Measurements from ENCODE around the gene TMEM238L.

TMEM238L gene

DNA sequence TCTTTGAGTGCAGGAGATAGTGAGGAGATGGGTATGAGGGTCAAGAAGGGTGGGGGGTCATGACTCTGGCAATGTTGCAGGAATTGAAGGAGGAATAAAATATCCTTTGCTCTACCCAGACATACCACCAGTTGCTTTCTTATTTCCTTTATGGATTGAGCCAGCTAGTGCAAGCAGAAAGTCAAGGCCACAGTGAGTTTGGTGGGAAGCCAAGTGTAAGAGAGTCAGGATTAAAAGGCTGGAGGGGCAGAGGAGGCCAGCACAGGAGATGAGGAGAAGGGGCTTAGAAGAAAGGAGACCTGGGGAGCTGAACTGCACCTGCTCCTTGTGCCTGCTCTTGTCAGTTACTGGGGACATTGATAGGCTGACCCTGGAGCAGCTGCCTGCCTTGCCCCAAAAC lies 17.9 kb upstream of the TMEM238L start:
- TF ChIP-seq, protein P1, sequence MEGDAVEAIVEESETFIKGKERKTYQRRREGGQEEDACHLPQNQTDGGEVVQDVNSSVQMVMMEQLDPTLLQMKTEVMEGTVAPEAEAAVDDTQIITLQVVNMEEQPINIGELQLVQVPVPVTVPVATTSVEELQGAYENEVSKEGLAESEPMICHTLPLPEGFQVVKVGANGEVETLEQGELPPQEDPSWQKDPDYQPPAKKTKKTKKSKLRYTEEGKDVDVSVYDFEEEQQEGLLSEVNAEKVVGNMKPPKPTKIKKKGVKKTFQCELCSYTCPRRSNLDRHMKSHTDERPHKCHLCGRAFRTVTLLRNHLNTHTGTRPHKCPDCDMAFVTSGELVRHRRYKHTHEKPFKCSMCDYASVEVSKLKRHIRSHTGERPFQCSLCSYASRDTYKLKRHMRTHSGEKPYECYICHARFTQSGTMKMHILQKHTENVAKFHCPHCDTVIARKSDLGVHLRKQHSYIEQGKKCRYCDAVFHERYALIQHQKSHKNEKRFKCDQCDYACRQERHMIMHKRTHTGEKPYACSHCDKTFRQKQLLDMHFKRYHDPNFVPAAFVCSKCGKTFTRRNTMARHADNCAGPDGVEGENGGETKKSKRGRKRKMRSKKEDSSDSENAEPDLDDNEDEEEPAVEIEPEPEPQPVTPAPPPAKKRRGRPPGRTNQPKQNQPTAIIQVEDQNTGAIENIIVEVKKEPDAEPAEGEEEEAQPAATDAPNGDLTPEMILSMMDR (conservative IDR thresholded peaks at IDR 0.05; ENCODE audit: low read depth): no peak
- POLR2A ChIA-PET (ENCODE audit: low non-redundant PET): no interaction called here
- no peak for DNase-seq (ENCODE audit: low spot score)
- no peak overlapping the region for H3K27ac ChIP-seq
- CTCF ChIA-PET: no interaction called here

DNA sequence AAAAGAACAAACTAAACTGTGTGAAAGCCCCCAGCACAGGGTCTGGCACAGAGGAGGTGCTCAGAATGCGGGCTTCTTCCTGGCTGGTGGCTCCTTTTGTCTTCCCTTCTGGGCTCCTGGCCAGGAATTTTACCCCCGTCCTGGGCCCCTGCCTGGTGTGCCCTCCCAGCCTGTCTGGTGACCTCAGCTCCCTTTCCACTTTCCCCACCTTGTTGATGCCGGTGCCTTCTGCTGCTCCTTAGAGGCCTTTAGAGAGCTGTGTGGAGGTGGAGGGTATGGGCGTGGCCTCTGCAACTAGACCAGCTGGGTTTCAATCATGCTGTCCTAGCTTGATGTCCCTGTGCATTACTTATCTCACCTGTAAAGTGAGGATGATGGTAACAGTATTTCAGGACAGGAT lies 17.2 kb upstream of the TMEM238L start:
- TF ChIP-seq, protein P1 (conservative IDR thresholded peaks at IDR 0.05; ENCODE audit: low read depth): no peak
- CTCF ChIA-PET: interaction anchor here (0.6 kb wide), 1 partner anchor 204 kb away, joined by 3 read pairs; no protein-coding TSS in a partner anchor
- no peak for DNase-seq (ENCODE audit: low spot score)
- H3K27ac ChIP-seq: no peak overlapping the region
- POLR2A ChIA-PET (ENCODE audit: low non-redundant PET): no interaction called here

DNA sequence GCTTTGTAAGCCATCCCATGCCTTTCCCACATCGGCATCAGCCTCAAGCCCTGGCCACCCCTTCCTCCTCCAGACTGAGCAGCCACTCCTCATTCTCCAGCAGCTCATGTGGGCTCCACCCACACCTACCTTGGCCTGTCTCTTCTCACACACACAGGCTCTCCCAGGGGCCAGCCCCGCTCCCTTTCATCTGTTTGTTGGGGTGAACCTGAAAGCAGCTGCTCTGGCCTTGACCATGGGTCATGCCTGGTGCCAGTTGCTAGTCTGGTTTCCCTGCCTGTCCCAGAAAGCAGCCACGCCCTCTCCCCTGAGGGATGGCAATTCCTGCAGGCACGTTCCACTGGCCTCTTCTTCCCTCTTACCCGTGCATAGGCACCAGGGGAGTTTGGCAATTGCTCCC lies 11.4 kb upstream of the TMEM238L start:
- ChIA-PET POLR2A (ENCODE audit: low non-redundant PET) (no interaction called here), CTCF (interaction anchor here (0.6 kb wide), 1 partner anchor 29 kb away, joined by 3 read pairs; no protein-coding TSS in a partner anchor)
- no peak for DNase-seq (ENCODE audit: low spot score)
- H3K27ac ChIP-seq: no peak overlapping the region
- TF ChIP-seq, protein P1 (conservative IDR thresholded peaks at IDR 0.05; ENCODE audit: low read depth): no peak

DNA sequence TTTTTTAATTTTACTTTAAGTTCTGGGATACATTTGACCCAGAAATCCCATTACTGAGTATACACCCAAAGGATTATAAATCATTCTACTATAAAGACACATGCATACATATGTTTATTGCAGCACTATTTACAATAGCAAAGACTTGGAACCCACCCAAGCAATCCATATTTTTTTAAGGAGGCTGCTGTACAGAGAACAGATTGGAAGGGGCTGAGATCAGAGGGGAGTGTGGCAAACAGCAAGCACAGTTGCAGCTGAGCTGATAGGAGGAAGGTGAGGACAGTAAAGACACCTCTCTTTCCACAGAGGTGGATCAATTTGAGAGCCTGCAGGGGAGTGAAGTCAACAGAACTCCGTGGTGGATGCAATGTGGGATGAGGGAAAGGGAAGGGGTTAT lies 10.2 kb upstream of the TMEM238L start:
- TF ChIP-seq, protein P1 (conservative IDR thresholded peaks at IDR 0.05; ENCODE audit: low read depth): no peak
- ChIA-PET POLR2A (ENCODE audit: low non-redundant PET) (no interaction called here), CTCF (no interaction called here)
- H3K27ac ChIP-seq: no peak overlapping the region
- no peak for DNase-seq (ENCODE audit: low spot score)

DNA sequence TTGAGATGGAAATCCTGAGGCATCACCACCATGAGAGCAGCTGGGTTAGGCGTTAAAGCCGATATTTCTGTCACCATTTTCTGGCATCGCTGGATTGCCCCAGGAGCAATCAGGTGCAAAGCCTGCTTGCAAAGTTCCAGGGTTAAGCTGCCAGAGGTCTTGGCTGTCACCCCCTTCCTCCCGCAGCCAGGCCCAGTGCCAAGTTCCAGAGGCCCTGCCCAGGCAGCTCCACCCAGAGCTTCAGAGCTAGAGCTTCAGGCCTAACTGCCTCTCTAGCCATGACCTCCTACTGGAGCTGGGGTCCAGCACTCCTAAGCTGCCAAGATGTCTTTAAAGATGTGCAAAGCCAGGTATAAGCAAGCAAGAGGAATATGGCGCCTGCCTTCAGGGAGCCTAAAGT lies 8.8 kb upstream of the TMEM238L start:
- ChIA-PET POLR2A (ENCODE audit: low non-redundant PET) (no interaction called here), CTCF (no interaction called here)
- H3K27ac ChIP-seq: no peak overlapping the region
- no peak for DNase-seq (ENCODE audit: low spot score)
- TF ChIP-seq, protein P1 (conservative IDR thresholded peaks at IDR 0.05; ENCODE audit: low read depth): no peak

DNA sequence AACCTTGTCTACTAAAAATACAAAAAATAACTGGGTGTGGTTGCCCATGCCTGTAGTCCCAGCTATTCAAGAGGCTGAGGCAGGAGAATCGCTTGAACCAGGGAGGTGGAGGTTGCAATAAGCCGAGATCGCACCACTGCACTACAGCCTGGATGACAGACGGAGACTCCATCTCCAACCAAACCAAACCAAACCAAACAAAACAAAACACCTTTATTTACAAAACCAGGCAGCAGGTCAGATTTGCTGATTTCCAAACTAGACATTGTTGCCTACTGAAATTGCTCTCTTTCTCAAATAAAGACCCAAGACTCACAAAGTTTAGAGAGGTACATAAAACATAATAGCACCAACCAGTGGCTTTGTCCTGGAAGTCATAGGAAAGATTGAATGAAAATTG lies 5.7 kb upstream of the TMEM238L start:
- POLR2A ChIA-PET (ENCODE audit: low non-redundant PET): no interaction called here
- DNase-seq (ENCODE audit: low spot score): no peak
- TF ChIP-seq, protein P1 (conservative IDR thresholded peaks at IDR 0.05; ENCODE audit: low read depth): no peak
- CTCF ChIA-PET: no interaction called here
- no peak overlapping the region for H3K27ac ChIP-seq

DNA sequence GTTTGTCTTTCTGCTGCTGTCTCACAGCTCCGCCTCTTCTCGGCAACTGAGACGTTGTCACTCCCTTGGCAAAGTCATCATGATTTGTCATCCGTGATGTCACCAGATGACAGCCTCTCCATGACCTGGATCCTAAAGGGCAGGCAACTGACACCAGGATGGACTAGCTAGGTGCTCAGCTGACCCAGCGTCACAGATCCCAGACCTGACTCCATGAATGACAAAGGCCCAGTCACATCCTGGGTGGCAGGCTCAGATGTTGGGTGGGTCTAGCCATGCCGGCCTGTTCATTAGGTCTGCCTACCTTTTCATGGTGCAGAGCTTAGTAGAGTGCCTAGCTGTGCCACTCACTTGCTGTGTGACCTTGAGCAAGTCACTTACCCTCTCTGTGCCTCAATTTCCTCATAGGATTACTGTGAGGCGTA lies 3.8 kb upstream of the TMEM238L start:
- no peak overlapping the region for H3K27ac ChIP-seq
- ChIA-PET CTCF (no interaction called here), POLR2A (ENCODE audit: low non-redundant PET) (no interaction called here)
- no peak for DNase-seq (ENCODE audit: low spot score)
- TF ChIP-seq, protein P1 (conservative IDR thresholded peaks at IDR 0.05; ENCODE audit: low read depth): no peak
